ENCODE results near the gene ZNF8.
"Not testable (repeated sequence)": the region's sequence is repeated elsewhere in the genome, so short reads cannot be mapped to it uniquely, and the experiment has no call there.

ZNF8 gene

DNA sequence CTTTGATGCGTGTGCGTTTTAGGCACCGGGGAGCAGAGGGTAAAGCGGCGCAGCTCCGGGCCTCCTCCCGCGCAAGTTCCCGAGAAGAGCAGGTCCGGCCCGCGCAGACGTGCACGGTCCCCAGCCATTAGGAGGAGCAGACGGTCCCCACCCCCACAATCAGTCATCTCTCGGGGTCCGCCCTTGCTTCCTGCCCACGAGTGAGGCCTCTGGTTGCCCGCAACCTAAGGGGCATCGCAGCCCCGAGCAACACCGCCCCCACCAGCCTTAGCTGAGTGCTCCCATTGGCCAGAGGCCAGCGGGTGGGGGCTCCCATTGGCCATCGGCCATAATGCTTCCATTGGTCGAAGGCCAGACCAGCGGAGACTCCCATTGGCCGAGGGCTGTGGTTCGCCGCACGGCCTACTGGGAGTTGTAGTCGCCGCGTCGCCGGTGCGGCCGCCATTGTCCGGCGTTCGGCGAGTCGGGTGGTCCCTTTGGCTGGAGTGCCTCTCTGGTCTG is at the start of gene ZNF8:
Gene ZNF8, plus strand, starts transcription at position 415 of the 501 bp plus-strand sequence. CDS start 127 bp downstream, outside the sequence.
- DNase-seq: peak; percentile 98 to 99

GRCh38 chr19:58229255-58229639 is 49.5 kb upstream of the ZNF8 start:
- peak; percentile 56 to 71 for DNase-seq

DNA sequence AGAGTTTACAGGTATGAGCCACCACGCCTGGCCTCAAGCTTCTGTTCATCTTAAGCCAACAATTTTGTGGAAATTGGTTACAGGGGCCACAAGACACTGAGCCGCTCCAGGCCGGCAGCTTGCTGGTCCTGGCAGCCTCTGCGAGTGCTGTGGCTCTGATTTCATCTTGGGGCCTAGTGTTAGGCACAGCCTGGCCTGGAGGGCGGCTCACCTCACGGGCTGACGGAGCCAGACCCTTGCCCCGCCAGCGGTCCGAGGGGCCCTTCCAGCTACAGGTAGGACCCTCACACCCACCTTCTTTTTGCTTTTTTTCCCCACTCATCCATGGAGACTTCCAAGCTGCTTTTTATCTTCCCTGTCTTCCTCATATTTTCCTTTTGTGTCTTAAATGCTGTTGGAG is 41.4 kb upstream of the ZNF8 start:
- DNase-seq: no peak

DNA sequence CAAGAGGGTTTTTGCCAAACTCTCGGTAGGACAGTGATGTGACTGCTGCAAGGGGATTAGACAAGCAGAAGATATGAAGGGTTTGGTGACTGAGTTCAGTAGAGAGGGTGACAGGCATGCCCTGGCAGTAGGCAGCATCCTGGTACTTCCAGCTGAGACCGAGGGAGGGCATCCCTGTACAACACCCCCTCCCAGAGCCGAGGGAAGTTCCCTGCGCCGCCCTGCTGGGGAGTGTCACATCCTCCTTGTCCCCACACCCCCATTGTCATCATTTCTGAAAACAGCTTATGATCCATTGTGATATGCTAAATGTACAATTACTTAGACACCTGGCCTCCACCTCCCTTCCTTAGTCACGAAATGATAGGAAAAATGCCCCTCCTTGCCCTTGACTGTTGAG is 35.4 kb upstream of the ZNF8 start:
- no peak for DNase-seq

DNA sequence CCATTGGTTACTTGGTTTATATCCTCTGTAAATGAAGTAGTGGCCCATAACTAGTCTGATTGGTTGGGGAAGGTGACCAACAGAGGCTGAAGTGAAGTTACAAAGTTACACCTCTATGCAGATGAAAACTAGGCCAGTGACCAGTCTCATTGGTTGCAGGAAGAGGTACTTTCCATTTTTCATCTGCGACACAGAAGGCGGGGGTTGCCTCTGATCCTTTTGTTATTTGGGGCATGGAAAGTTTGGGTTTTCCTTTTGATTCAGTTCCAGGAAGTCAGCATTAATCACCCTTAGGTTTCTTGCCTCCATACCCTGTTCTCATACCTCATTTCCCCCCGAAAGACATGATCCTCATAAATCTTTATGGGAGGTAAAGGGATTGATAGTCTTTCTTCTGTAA is 29.9 kb upstream of the ZNF8 start:
- no peak for DNase-seq

GRCh38 chr19:58252102-58252685 is 26.6 kb upstream of the ZNF8 start:
- DNase-seq: peak in 1 of 2 experiments; percentile 3

GRCh38 chr19:58258259-58258658 is 20.5 kb upstream of the ZNF8 start:
- DNase-seq: not testable (repeated sequence)

- DNase-seq: no peak
Measured at GRCh38 chr19:58261600-58261967, 17.2 kb upstream of the ZNF8 start.

DNA sequence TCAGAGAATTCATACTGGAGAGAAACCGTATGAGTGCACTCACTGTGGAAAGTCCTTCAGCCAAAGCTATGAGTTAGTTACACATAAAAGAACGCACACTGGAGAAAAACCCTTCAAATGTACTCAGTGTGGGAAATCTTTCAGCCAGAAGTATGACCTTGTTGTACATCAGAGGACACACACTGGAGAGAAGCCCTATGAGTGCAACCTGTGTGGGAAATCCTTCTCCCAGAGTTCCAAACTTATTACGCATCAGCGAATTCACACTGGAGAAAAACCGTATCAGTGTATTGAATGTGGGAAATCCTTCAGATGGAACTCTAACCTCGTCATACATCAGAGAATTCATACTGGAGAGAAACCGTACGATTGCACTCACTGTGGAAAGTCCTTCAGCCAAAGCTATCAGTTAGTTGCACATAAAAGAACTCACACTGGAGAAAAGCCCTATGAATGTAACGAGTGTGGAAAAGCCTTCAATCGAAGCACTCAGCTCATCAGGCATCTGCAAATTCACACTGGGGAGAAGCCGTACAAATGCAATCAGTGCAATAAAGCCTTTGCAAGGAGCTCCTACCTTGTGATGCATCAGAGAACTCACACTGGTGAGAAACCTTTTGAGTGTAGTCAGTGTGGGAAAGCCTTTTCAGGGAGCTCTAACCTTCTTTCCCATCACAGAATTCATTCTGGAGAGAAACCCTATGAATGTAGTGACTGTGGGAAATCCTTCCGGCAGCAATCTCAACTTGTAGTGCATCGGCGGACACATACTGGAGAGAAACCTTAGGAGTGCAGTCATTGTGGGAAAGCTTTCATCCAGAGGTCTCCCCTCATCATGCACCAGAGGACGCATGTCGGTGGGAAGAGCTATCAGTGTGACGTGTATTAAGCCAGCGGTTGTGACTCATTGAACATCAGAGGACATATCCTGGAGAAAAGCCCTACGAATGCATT is 16.5 kb upstream of the ZNF8 start:
- no peak for DNase-seq

DNA sequence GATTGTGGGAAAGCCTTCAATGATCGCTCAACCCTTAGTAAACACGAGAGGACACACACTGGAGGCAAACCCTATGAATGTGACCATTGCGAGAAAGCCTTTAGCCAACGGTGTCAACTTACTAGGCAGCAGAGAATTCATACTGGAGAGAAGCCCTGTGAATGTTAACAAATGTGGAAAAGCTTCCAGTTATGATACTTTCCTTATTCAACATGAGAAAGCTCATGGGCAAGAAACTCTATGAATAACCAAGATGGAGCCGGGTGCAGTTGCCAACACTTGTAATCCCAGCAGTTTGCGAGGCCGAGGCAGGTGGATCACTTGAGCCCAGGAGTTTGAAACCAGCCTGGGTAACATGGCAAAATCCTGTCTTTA is 15.8 kb upstream of the ZNF8 start:
- no peak for DNase-seq

GRCh38 chr19:58265100-58265499 is 13.7 kb upstream of the ZNF8 start:
- DNase-seq: no peak

- no peak for DNase-seq
Measured at GRCh38 chr19:58268344-58268743, 10.4 kb upstream of the ZNF8 start.

DNA sequence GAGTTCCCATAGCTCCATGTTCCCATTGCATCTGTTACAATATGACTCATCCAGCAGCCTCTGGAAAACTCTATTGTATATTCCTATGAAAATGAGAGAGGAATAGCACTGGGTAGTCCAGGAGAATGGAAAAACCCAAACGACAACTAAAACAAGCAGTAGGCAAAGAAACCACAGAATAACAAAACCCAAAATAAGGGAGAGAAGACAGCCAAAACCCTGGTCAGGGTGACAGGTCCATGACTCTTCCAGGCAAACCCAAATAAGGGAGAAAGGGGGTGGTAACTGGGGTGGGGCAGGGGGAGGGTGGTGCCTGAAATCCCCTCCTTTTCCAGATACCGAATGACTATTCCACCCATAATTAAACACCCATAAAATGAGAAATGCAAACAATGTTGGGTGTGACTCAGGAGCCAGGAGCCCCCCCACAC is 4.0 kb upstream of the ZNF8 start:
- no peak for DNase-seq

DNA sequence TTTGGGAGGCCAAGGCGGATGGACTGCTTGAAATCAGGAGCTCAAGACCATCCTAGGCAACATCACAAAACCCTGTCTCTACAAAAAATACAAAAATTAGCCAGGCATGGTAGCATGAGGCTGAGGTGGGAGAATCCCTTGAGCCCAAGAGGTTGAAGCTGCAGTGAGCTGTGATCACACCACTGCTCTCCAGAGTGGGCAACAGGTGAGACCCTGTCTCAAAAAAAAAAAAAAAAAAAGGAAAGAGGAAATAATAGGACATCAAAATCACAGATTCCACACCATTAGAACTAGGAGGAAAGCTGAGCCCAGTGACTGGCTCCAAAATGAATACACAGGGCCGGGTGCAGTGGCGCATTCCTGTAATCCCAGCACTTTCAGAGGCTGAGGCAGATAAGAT is 3.2 kb upstream of the ZNF8 start:
- no peak for DNase-seq

DNA sequence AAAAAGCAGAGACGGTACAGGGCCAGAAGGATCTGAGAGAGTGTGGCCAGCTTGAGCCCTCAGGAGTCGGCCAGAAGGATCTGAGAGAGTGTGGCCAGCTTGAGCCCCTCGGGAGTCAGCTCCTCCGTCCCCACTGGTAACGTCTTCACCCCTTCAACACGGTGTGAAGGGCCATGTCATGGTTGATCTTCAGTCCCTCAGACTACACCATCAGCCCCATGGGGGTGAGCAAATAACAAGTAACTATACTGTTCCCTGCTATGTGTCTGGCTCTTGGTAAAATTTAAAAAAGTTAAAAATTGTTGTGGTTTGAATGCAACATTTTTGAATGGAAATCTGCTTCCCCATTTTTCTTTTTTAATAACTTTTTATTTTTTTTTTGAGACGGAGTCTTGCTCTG is 1.6 kb upstream of the ZNF8 start:
- DNase-seq: no peak

DNA sequence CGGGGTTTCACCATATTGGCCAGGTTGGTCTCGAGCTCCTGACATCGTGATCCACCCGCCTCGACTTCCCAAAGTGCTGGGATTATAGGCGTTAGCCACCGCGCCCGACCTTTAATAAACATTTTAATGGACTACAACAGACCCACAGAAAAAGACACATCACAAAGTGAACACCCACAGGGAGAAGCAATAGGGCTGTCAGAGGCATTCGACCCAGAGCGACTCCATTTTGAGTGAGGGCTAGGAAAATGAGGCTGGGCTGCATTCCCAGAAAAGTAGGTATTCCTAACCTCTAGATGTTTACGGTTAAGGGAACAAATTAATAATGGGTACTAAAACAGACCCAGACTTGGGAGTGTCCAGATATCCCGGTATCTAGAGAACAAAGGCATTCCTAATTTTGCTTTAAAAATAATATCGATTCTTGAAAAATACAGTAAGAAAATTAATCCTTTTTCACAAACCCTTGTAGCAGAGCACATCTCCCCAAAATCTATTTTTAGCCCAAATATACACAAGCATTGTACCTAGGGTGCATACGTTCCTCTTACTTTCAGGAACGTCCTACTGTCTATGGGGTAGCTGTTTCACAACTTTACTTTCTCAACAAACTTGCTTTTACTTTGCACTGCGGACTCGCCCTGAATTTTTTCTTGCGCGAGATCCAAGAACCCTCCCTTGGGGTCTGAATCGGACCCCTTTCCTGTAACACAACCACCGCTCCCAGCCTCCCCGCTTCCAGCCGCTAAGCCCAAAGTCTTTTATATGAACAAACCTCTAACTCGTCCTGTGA is 811 bp upstream of the ZNF8 start:
- DNase-seq: no peak

DNA sequence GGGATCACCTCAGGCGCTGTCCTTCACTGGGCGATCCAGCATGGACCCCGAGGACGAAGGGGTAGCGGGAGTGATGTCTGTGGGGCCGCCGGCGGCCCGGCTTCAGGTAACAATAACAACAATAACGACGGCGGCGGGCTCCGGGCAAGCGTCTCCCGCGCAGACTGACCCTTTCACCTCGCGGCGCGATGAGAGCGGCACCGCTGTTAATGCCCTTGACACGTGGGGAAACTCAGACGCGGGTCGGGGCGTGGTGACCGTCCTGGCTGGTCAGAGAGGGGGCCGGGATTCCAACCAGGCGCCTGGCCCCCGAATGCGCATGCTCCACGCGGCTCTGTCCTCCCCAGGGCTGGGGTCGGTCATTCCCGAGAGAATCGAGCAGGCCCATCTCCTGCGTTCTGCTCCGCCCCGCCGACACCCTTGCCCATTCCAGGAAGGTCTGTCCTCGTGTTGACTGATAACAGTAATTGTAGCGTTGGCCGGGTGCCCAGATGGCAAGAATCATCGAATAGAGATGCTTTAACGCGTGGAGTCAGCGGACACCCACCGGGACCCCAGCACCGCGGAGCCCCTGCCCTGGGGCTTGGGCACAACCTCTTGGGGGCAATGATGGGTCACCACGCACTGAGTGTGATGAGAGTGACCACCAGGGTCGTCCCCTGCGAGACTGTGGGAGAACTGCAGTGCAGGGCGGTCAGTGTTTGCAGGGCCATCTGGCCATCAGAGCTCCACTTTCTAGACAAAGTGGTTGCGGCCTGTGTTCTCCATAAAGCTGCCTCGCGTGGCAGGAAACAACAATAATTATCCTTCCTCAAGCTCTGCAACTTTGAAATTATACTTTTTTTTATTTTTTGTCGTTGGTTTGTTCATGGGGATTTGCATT is 528 bp downstream of the ZNF8 start:
- peak; percentile 80 to 81 for DNase-seq

DNA sequence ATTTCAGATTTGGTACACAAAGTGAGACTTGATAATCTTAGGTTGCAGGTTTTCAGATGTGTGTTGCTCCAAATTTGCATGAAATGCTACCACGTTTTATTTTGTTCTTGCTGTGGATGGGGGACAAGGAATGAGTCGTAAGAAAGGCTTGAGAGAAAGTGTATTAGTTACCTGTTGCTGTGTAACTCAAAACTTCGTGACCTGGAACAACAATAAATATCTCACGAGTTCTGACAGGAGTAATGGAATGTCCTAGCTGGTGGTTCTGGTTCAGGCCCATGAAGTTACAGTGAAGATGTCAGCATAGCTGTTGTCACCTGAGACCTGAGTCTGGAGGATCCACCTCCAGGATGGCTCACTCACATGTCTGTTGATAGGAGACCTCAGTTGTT is 1.2 kb downstream of the ZNF8 start:
- no peak for DNase-seq

DNA sequence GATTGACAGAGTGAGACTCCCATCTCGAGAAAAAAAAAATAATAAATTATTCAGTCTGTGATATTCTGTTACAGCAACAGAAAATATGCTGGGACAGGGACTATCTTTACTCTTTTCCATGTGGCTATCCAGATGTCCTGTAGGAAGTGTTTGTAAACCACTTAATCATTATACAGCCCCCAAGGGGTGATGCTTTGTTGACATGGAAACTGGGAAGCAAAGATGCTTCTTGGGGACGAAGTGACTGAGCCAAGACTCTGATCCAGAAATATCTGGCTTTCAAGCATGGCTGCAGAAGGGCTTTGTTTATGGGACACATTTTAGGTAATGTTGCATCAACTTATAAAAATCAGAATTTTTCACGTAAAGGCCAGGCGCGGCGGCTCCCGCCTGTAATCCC is 5.4 kb downstream of the ZNF8 start:
- no peak for DNase-seq

DNA sequence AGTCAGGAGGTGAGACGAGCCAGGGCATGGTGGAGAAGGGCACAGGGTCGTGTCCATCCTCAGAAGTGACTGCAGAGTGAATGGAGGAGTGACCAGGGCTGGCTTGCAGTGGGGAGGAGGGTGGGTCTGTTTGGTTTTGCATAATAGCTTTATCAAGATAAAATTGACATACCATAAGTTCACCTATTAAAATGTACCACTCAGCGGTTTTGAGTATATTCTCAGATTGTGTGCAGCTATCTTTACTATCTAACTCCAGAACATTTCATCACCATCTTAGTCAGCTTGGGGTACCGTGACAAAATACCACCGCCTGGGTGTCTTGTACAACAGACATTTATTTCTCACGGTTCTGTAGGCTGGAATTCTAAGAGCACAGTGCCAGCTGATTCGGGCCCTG is 13.2 kb downstream of the ZNF8 start:
- DNase-seq: no peak

- no peak for DNase-seq
Measured at GRCh38 chr19:58294743-58295374, 16.1 kb downstream of the ZNF8 start.

DNA sequence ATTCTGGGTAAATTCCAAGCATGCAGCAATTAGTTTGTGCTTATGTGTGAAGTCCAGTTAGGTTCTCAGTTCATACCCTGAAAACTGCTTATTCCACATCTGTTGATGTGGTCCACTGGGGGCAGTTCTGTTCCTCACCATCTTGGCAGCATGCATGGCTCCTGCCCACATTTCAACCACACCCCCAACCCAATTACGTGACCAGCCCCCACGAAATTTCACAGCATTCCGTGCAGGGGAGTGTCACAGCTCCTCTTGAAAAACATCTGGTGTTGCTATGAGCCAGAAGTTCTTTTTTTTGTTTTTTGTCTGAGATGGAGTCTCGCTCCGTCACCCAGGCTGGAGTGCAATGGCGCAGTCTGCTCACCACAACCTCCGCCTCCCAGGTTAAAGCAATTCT is 17.3 kb downstream of the ZNF8 start:
- DNase-seq: no peak

All from NCI-H2081 (cell line).